ENCODE data around the gene IER2. TPM values are rescaled to one million over a fixed set of nuclear protein-coding genes. Genes with fewer than 3 reads are reported as not detected.

Gene IER2
- total and polyA plus RNA-seq, 2 donors (not counting 3 experiments of a cell fraction or from before 2014, with no cell fraction given): 60.6 to 81.6 TPM

- Histone ChIP-seq H2AFZ (ENCODE audit: low read depth, low read length) (no peak overlapping the region), H4K20me1 (replicated peaks; ENCODE audit: control insufficient read depth, extremely low read depth, insufficient read depth, low read length) (no peaks in the 10 kb centered on the region), H3K4me2 (ENCODE audit: insufficient read depth, low read length) (no peak overlapping the region), H3K9me1 (replicated peaks; ENCODE audit: control insufficient read depth, extremely low read depth, insufficient read depth, low read length) (no peaks in the 10 kb centered on the region), H3K36me3 (ENCODE audit: control insufficient read depth in 2 of 2, extremely low read depth in 1 of 2, insufficient read depth in 2 of 2, low read length in 2 of 2) (no peaks in the 10 kb centered on the region), H3K9me3 (replicated peaks; ENCODE audit: control insufficient read depth, insufficient read depth, low read length) (no peaks in the 10 kb centered on the region), H3K27me3 (ENCODE audit: control insufficient read depth in 2 of 2, insufficient read depth in 2 of 2, low read length in 2 of 2) (no peaks in the 10 kb centered on the region), H3K27ac (ENCODE audit: insufficient read depth, low read depth, low read length) (no peak overlapping the region), H3K9ac (replicated peaks; ENCODE audit: extremely low read depth, insufficient read depth, low read length) (no peak overlapping the region), H3K4me3 (replicated peaks in 1 of 3; ENCODE audit: insufficient read depth in 1 of 3, low read depth in 1 of 3, low read length in 3 of 3) (no peak overlapping the region), H3K79me2 (ENCODE audit: control insufficient read depth, insufficient read depth, low read length) (no peaks in the 10 kb centered on the region), H3K4me1 (ENCODE audit: control insufficient read depth, extremely low read depth, insufficient read depth, low read length) (peaks cover 14% of the 10 kb centered on the region)
- intact Hi-C loops (cut with micrococcal nuclease): no loop called here
- no TSS peak for BruUV-seq (replicated peaks)
- POLR2A ChIA-PET: interaction anchor here (0.6 kb wide), 1 partner anchor 315 kb away, joined by 4 read pairs; no protein-coding TSS in a partner anchor
- dilution Hi-C loops (cut with MboI; ENCODE audit: extremely low pct_ligation_motif_present, low sequenced_read_pairs): no loop called here
- no peak for FAIRE-seq
- TF ChIP-seq EZH2 (IDR thresholded peaks at IDR 0.05; ENCODE audit: borderline replicate concordance, low read depth, low read length, severe bottlenecking) (no peak), FOS (IDR thresholded peaks at IDR 0.05; ENCODE audit: borderline replicate concordance, insufficient read depth, low read length) (no peak), MAX (IDR thresholded peaks at IDR 0.05; ENCODE audit: insufficient read depth, insufficient read length) (no peak), POLR2A (IDR thresholded peaks at IDR 0.05; ENCODE audit: low read depth, low read length) (no peak), JUN (IDR thresholded peaks at IDR 0.05; ENCODE audit: borderline replicate concordance, insufficient read depth, insufficient read length, low read depth) (no peak), GATA2 (IDR thresholded peaks at IDR 0.05; ENCODE audit: insufficient read depth, insufficient read length, low read depth, low read length) (no peak), POLR2AphosphoS5 (IDR thresholded peaks at IDR 0.05; ENCODE audit: insufficient read depth, low read depth, low read length) (no peak), MYC (IDR thresholded peaks at IDR 0.05; ENCODE audit: low read depth, low read length) (no peak)
- TF ChIP-seq, protein P1, sequence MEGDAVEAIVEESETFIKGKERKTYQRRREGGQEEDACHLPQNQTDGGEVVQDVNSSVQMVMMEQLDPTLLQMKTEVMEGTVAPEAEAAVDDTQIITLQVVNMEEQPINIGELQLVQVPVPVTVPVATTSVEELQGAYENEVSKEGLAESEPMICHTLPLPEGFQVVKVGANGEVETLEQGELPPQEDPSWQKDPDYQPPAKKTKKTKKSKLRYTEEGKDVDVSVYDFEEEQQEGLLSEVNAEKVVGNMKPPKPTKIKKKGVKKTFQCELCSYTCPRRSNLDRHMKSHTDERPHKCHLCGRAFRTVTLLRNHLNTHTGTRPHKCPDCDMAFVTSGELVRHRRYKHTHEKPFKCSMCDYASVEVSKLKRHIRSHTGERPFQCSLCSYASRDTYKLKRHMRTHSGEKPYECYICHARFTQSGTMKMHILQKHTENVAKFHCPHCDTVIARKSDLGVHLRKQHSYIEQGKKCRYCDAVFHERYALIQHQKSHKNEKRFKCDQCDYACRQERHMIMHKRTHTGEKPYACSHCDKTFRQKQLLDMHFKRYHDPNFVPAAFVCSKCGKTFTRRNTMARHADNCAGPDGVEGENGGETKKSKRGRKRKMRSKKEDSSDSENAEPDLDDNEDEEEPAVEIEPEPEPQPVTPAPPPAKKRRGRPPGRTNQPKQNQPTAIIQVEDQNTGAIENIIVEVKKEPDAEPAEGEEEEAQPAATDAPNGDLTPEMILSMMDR (IDR thresholded peaks at IDR 0.05; ENCODE audit: extremely low read depth in 1 of 2, insufficient read depth in 1 of 2, low read depth in 1 of 2, low read length in 2 of 2): no peak
- CTCF ChIA-PET: no interaction called here
- DNase-seq (ENCODE audit: low read depth, low spot score): no peak
Observed at GRCh38 chr19:13173139-13173737, 23.0 kb downstream of the IER2 start.

All from endothelial cell of umbilical vein (primary cell).